ENCODE results near the gene ACSS3.

- TF ChIP-seq ZNF274 (IDR thresholded peaks at IDR 0.05; ENCODE audit: borderline replicate concordance, extremely low read depth, low read length) = no peak
- no peak for TF ChIP-seq TBP (IDR thresholded peaks at IDR 0.05; ENCODE audit: low read depth, low read length)
- TF ChIP-seq, protein P1, sequence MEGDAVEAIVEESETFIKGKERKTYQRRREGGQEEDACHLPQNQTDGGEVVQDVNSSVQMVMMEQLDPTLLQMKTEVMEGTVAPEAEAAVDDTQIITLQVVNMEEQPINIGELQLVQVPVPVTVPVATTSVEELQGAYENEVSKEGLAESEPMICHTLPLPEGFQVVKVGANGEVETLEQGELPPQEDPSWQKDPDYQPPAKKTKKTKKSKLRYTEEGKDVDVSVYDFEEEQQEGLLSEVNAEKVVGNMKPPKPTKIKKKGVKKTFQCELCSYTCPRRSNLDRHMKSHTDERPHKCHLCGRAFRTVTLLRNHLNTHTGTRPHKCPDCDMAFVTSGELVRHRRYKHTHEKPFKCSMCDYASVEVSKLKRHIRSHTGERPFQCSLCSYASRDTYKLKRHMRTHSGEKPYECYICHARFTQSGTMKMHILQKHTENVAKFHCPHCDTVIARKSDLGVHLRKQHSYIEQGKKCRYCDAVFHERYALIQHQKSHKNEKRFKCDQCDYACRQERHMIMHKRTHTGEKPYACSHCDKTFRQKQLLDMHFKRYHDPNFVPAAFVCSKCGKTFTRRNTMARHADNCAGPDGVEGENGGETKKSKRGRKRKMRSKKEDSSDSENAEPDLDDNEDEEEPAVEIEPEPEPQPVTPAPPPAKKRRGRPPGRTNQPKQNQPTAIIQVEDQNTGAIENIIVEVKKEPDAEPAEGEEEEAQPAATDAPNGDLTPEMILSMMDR (IDR thresholded peaks at IDR 0.05; ENCODE audit: control extremely low read depth in 1 of 3, insufficient read depth in 1 of 3, low read depth in 1 of 3, low read length in 3 of 3) = no peak
- TF ChIP-seq GTF2F1 (IDR thresholded peaks at IDR 0.05; ENCODE audit: borderline replicate concordance, low read depth, low read length) = no peak
- no peak for TF ChIP-seq BRCA1 (IDR thresholded peaks at IDR 0.05; ENCODE audit: low read depth, low read length)
- no peak for TF ChIP-seq KDM1A (IDR thresholded peaks at IDR 0.05; ENCODE audit: borderline replicate concordance, low read length)
- TF ChIP-seq TAF1 (IDR thresholded peaks at IDR 0.05; ENCODE audit: low read depth, low read length) = no peak
- no peak for TF ChIP-seq RFX5 (IDR thresholded peaks at IDR 0.05; ENCODE audit: borderline replicate concordance, low read depth, low read length)
- no peak for TF ChIP-seq USF2 (IDR thresholded peaks at IDR 0.05; ENCODE audit: low read length)
Observed at GRCh38 chr12:81137801-81138200, 59.9 kb downstream of the ACSS3 start.

Data from H1 (cell line).